Measurements from ENCODE around the gene ERCC4.
"Not testable (repeated sequence)": the region's sequence is repeated elsewhere in the genome, so short reads cannot be mapped to it uniquely, and the experiment has no call there.

The ERCC4 gene

DNA sequence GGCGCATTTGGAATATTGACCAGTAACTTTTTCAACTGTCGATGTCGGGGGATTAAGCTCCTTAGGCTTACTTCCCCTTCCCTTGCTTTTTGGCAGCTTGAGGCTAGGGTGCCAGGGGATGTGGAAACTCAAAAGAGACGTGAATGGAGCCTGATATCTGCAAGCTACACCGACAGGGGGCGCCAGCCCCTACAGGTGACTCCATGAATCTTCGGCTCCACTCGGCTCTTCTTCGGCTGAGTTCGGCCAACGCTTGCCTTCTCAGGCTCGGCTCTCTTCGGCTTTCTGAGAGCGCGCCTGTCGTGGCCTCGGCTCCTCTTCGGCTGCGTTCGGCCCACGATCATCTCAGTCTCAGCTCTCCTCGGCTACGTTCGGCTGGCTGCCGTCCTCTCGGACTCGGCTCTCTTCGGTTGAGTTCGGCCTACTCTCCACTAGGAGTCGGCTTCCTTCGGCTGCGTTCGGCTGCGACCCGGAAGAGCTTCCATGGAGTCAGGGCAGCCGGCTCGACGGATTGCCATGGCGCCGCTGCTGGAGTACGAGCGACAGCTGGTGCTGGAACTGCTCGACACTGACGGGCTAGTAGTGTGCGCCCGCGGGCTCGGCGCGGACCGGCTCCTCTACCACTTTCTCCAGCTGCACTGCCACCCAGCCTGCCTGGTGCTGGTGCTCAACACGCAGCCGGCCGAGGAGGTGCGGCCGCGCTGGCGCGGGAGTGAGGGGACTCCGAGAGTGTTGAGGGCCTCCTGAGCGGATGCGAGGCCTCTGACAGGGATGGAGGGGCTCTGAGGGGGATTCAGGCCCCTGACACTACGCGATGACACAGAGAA, at the start of gene ERCC4:
Gene ERCC4 (plus strand): TSS at position 472 of the 827 bp plus-strand sequence. CDS start 12 bp downstream, at position 484.
- peak; percentile 94 for FAIRE-seq

DNA sequence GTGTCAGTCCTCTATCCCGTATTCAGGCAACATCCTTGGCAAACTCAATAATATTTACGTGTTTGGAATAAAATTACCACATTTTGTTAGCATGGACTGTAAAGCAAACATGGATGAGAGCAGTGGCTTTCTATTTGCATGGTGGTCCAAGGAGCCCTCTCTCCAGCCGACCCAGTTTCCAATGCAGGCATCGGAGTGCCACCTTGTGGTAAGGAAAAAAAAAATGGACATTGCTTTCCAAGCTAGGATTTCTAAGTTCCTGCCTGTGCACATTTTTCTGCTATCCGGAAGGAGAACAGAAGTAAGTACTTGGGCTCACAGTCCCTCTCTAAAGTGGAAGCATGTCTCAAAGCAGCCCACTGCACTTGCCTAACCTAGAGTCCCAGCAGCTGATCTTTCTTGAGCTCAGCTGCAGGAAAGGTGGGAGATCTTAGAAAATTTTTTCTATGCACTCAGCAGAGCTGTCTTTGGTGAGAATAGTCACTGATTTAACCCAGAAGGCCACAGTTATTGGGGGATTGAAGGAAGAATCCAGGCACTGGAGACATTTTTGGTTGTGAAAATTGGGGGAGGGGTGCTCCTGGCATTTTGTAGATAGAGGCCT, 46.0 kb upstream of the ERCC4 start:
- no peak for FAIRE-seq

DNA sequence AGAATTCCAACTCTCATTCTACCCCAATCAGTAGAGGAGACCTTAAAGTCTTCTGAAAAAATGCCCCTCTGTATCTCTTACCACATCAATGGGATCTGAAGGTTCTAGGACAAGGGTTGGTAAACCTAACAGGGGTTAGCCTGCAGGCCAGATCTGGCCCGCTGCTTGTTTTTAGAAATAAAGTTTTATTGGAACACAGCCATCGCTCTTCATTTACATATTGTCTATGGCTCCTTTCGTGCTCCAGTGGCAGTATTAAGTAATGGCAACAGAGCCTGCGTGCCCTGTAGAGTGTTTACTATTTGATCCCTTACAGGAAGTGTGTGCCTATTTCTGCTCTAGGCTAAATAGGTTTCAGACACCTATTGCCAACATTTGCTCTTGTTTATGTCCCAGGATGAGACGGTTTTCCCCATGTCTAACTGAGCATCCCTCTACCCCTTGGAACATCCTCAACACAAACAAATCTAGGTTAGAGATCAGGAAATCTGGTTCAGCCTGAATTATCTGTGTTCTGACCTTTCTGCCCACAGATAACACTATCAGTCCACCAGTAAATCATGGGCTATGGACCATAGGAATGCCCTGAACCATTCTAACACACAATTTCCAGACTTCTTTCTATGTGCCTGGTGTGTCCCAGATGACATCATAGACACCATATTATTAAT, 44.2 kb upstream of the ERCC4 start:
- FAIRE-seq: no peak

DNA sequence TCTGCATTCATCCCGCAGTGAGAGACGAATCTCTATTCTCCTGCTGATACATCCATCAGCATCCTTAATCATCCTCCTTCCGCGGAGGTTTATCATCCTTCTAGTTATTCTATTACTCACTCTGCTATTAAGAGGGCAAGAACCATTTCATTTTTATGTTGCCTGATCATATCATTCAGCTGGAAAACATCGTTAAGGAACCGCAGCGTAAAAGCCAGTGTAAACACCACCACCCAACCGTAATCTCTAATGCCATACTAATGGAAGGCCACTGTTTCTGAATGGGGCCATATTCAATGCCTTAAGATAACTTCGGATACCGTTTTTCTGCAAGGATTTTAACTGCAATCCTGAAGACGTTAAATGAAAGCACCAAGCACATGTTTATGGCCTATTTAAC, 36.7 kb upstream of the ERCC4 start:
- FAIRE-seq: no peak

DNA sequence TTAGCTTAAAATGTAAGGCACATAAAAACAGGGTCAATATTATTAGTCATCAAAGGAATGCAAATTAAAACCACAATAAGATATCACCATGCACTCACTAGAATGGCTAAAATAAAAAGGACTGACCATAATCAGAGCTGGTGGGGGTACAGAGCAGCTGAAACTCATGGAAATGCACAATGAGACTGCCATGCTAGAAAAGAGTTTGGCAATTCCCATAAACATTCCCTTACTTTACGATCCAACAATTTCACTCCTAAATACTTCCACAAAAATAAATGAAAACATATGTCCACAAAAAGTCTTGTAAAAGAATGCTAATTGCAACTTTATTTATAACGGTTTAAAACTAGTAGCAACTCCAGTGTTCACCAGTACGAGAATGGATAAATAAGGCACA, 36.1 kb upstream of the ERCC4 start:
- no peak for FAIRE-seq

DNA sequence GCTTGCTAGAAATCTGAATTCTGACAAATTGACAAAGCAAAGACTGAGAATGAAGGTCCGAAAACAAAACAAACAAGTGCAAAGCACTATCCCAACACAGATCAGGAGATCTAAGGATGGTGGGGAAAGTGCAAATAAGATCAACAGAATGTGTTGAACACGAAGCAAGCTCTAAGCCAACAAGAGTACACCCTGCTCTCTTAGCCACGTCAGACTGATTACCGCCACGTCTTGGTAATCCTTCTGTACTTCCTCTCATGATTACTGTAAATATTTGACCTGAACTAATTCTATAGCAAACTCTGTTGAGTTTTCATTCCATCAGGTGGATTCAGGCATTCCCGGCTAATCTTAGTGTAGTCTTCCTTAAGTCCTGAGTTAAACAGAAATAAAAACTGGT, 34.3 kb upstream of the ERCC4 start:
- no peak for FAIRE-seq

DNA sequence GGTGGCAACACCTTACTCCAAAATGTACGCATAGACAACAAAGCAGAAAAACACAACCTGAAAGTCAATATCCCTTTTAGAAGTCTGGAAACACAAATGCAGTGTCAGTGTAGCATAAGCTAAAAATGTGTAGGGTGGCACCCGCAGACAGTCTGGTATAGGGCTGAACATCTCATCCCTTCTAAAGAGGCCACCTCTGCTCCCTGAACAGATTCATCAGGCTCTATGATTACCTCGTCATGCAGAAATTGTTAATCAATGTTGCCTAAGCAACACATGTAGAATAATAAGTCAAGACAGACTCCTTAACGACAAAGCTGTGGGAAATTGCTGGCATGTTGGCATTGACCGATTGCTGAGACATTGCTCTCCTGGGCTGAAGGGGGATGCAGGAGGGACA, 33.3 kb upstream of the ERCC4 start:
- no peak for FAIRE-seq

DNA sequence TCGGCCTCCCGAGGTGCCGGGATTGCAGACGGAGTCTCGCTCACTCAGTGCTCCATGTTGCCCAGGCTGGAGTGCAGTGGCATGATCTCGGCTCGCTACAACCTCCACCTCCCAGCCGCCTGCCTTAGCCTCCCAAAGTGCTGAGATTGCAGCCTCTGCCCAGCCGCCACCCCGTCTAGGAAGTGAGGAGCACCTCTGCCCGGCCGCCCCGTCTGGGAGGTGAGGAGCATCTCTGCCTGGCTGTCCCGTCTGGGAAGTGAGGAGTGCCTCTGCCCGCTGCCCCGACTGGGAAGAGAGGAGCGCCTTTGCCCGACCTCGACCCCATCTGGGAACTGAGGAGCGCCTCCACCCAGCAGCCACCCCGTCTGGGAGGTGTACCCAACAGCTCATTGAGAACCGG, 30.6 kb upstream of the ERCC4 start:
- not testable (repeated sequence) for FAIRE-seq

DNA sequence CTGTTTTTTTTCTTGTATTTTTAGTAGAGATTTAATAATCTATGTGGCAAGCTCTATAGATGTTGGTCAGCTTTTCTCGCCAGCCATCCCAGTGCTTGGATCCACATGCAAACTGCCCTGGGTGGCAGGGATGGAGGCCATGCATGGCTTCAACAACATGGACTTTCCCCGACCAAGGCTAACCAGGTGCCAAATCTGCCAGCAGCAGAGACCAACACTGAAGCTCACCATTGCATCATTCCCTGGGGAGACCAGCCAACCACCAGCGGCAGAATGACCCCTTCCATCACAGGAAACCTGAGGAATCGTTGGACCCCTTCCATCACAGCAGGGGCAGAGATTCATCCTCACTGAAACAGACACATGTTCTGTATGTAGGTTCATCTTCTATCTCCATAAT, 27.7 kb upstream of the ERCC4 start:
- no peak for FAIRE-seq

DNA sequence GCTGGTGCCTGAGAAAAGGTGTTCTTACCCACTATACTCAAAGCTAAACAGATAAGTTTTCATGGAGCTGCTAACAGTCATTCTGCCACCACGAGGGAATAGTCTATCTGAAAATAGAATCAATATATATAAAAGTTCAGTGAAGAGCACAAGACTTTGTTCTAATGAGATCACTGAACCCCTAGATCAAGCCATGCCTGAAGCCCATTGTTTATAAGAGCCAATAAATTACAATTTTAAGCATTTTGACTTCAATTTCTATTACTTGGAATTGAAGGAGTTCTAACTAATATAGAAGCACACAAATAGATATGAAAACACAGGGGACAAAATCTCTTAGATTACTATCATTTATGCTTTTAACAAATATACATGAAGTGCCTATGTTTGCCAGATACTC, 24.4 kb upstream of the ERCC4 start:
- no peak for FAIRE-seq

DNA sequence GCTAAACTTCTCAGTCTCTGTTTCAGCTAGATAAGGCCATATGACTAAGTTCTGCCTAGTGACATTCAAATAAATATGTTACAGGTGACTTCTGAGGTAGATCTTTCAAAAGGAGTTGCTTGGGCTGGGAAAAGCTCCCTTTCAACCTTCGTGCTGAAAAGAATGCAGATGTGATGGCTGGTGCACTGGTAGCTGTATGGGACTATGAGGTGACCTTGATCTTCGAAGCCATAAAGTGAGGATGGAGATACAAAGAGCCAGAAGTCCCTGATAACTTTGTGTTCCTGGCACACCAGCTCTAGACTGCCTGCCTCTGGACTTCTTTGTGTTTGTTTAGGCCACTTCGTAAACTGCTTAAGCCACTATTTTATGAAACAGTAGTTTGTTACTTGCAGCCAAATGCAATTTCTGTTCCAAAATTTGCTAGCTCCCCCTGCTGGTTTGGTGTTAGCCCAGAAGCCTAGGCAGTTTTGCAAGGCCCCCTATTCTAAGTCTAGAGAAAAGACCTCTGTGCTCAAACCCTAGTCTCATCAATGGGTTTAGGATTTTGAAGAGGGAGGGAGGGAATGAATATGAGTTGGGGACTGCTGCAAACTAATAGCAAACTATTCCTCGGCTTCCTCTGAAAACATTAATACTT, 23.3 kb upstream of the ERCC4 start:
- no peak for FAIRE-seq

DNA sequence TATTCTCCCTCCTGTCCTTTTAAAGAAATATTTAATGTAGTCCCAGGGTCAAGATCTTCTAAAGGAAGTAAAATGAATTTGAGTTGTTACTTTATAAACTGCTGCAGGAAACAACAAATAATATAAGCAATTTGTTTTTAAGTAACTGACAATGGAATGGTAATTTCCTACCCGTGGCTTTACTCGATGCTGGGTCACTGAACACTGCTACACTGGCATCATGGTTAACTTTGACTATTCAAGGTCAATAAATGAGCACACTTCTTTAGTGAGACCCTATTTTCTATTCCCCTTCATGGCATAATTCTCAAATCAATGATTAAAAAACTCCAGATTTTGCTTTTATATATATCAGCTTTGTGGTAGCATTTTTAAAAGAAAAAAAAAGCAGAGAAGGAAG, 22.1 kb upstream of the ERCC4 start:
- FAIRE-seq: no peak

DNA sequence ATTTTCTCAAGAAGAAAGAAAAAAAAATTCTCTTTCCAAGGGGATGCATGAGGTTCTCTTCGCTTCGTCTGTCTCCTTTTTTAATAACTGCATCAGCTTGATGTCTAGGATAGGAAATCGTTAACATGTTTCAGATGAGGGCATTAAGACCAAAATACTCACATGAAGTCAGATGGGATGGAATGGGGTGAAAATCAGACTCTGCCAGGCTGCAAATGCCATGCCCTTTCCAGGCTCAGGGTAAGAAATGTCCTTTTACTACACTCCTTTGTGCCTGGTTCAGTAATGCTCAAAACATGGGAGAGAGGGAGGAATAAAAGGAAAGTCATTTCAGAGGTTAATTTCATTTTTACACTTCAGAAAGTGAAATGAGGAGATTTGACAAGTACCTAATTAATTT, 21.7 kb upstream of the ERCC4 start:
- no peak for FAIRE-seq

DNA sequence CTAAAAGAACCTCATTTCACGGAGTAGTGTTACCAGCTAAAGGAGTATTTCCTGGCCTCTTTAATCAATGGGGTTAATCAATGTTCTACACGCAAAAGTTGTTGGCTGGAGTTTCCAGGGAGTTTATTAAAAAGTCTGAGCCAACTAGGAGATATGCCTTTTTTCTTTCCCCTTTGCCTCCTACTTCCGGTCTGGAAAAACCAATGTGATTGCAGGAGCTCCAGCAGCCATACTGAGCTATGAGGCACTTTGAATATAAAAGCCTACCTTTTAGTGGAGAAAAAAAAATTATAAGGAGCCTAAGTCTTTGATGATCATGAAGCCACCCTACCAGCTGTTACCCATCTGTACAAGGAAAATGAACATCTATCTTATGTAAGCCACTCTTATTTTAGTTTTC, 17.9 kb upstream of the ERCC4 start:
- FAIRE-seq: no peak

DNA sequence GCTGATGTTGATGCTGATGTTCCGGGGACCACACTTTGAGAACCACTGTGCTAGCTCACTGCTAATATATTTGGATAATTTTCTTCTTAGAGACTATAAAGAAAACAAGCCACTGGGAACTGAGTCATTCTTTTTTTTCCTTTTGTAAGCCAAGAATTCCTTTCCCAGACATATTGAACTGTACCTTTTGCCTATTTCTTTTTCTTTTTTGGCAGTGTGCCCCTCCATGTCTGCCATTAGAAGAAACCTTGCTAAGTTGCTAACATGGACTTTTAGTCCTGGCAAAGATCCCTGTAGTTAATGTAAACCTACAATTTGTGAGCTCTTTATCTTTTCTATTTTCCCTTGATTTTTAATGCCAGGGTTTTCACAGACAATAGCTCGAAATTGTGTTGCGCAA, 17.3 kb upstream of the ERCC4 start:
- FAIRE-seq: no peak

DNA sequence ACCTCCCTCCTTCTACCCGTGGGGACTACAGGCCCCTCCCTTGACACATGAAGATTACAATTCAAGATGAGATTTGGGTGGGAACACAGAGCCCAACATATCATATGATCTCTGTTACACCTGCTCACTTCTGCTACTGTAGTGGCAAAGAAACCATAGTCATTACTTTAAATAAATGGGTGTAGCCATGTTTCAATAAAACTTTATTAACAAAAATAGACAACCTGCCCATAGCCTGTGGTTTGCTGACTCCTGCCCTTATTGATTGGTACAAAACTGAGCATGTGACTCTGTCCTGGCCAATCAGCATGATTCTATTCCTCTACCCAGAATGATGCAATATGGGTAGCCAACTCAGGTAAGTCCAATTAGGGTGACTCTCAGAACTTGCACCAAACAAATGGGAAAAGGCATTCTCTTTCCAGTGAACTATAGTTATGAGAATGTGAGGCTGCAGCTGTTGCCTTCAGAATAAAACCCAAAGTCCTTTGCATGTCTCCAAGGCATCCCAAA, 15.7 kb upstream of the ERCC4 start:
- no peak for FAIRE-seq

DNA sequence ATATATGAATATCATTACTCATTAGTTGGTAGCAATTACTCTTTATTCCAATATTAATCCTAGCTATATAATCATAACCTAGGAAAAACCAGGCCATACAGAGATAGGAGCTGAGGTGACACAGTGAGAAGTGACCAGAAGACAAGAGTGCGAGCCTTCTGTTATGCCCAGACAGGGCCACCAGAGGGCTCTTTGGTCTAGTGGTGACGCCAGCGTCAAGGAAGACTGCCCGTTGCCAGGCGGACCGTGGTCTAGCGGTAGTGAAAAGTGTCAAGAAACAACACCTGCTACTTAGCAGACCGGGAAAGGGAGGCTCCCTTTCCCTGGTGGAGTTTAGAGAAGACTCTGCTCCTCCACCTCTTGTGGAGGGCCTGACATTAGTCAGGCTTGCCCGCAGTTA, 15.1 kb upstream of the ERCC4 start:
- FAIRE-seq: not testable (repeated sequence)

DNA sequence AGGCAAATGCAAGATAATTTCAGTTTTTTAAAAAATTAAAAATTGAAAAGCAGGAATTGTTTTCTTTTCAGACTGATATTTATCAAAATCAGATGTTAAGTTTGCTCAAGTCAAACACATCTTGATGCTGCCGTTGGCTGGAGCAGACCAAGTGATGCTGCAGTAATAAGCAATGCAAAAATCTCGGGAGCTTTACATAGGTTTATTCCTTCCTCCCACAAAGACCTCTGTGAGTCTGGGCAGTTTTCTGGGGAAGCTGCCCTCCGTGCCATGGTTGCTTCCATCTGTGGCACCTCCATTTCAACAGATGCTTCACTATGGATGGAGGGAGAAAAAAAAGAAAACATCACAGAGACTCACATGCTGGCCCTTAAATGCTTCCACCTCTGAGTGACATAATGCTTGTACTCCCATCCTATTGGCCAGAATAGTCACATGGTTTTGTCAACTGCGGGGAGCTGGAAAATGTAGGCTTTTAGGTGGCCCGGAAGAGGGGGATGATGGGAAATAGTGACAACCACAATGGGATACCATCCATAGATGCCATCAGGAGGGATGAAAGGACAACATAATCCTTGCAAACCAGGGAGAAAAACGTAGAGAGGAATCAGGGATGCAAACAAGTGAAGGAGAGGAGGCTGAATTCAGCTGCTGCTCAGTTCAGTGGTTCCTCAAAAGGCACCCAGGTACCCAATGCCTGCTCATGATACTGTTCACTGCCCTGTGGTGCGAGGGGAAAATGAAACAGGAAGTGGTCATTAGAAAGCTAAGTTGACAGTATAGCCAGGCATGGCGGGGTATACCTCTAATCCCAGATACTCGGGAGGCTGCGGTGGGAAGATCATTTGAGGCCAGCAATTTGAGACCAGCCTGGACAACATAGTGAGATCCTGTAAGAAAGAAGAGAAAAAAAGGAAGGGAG, 13.5 kb upstream of the ERCC4 start:
- FAIRE-seq: no peak

DNA sequence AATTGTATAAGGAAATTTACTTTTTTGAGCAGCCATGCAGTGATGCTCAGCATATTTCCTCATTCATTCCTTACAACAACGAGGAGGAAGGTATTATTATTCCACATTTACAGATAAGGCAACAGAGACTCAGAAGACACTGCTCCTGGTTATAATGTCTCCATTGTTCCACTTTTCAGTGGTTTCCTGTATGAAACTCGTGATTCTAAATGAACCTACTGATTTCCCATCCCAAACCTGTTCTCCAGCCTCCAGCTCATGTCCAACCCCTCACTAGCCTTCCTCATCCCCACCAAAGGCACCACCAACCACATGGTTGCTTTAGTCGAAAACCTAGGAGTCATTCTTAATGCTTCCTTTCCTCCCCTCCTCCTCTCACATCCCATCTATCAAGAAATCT, 12.5 kb upstream of the ERCC4 start:
- no peak for FAIRE-seq

DNA sequence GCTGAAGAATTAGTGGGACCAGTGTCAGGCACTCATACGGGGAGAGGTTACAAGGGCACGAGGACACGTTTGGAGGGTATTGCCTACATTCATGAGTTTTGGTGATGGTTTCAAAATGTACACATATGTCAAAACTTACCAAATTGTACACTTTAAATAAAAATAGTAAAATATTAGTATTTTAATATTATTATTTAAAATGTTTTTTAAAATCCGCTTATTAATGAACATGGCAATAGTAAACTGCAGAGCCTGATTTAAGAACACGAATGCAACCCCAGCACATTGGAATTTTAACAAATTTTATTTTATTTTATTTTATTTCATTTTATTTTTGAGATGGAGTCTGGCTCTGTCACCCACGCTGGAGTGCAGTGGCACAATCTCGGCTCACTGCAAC, 10.9 kb upstream of the ERCC4 start:
- FAIRE-seq: no peak

DNA sequence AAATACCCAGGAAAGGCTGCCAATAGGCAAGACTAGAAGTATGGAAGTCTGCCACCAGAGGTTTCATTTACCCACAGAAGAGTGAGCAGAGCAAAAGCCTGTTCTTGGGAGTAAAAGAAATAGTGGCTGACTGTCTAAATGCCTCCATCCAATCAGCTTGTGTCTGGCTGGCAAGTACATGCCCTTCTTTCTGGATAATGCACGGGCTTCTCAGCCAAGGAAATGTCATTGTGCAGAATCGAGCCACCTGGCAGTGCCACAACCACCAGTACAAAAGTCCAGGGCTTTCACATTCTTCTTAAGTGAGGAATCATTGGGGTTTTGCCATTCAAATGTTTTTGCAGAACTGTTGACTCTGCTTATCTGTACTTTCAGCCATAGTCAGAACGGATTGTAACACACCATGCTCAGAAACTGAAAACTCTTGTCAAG, 10.1 kb upstream of the ERCC4 start:
- no peak for FAIRE-seq

DNA sequence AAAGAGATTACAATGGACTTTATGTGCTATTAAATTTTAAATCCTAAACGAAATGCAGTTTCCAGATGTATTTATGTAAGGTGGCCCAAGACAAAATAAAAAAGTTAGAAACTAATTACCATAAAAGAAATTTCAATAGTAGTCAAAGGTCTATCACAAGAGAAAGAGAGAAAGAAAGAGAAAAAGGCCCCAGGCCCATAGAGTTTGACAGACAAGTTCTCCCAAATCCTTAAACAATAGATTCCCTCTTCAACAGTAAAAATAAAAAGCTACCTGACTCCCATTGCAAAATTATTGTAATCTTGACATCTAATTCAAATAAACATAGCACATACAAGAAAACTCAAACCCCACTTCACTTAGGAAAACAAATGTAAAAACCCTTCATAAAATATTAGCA, 8.6 kb upstream of the ERCC4 start:
- FAIRE-seq: no peak

Measured in colon (tissue), 2 donors.